Measurements from ENCODE around the gene LYL1.
A peak's percentile ranks its signal among the peaks of the same experiment; 100 is the strongest.

Gene LYL1

GRCh38 chr19:13094771-13095392 is 7.8 kb downstream of the LYL1 start:
- DNase-seq (ENCODE audit: low read depth in 2 of 2, low spot score in 1 of 2), result no peak

DNA sequence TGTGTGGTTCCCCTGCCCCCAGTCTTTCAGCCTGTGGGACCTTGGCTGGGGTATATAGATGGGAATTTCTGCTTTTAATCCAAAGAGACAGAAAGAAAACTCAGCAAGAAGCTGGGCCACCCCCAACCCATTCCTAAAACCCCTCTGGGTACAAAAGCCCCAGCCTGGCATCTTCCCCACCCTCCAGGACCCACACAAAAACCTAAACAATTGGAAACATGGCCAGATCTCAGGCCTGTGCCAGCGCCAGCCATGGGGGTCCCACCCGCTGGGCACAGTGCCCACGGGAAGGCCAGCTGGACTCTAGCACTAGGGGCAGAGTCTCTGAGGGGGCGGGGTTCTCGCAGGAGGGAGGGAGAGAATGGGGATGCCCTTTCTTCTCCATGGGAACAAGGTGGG is 8.6 kb downstream of the LYL1 start:
- no peak for DNase-seq (ENCODE audit: low read depth in 2 of 2, low spot score in 1 of 2)

- DNase-seq (ENCODE audit: low read depth in 2 of 2, low spot score in 1 of 2), result peak; percentile 61 to 66
Measured at GRCh38 chr19:13093407-13094105, 9.1 kb downstream of the LYL1 start.

DNA sequence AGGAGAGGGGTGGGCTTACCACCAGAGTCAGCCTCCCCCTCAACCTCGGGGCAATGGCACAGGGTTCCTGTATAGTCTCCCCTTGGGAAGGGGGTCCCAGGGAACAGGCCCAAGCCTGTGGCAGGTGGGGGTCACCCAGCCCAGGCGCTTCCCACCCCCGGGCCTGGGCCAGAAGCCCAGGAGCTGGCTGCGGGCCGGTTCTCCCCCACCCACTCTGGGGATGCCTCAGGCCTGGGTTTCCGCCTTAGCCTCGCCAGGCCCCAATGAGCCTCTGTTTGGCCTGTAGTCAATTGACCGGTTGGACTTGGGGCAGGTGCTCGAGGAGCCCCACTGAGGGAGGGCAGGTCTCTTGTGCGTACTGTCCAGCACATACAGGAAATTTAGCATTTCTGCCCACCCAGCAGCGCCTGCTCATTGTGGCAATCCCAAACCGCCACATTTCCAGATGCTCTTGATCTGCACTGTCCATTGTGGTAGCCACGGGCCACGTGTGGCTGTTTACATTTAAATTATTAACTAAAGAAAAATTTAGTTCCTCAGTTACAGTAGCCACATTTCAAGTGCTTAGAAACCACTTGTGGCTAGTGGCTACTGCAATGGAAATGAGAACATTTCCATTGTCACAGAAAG is 9.9 kb downstream of the LYL1 start:
- no peak for DNase-seq (ENCODE audit: low read depth in 2 of 2, low spot score in 1 of 2)

DNA sequence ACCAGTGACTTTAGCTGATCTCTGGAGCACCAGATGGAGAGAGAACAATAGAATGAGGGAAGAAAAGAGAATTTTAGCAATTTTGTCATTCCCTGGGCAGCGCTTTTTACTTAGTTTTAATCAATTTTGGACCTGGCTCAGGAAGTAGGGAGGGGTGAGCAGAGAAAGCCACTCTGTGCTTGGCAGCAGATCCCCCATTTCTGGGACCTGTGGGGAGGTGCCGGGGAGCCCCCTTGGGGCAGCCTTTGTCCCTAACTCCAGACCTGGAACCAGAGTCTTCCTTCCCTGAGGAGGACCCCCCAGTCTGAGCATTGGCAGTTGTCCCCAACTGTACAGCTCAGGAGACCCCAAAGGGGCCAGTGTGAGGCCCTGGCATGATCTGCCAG is 10.5 kb downstream of the LYL1 start:
- no peak for DNase-seq (ENCODE audit: low read depth in 2 of 2, low spot score in 1 of 2)

- DNase-seq (ENCODE audit: low read depth in 2 of 2, low spot score in 1 of 2), result no peak
Measured at GRCh38 chr19:13091400-13092157, 11.1 kb downstream of the LYL1 start.

- no peak for DNase-seq (ENCODE audit: low read depth in 2 of 2, low spot score in 1 of 2)
Measured at GRCh38 chr19:13090511-13091231, 12.0 kb downstream of the LYL1 start.

DNA sequence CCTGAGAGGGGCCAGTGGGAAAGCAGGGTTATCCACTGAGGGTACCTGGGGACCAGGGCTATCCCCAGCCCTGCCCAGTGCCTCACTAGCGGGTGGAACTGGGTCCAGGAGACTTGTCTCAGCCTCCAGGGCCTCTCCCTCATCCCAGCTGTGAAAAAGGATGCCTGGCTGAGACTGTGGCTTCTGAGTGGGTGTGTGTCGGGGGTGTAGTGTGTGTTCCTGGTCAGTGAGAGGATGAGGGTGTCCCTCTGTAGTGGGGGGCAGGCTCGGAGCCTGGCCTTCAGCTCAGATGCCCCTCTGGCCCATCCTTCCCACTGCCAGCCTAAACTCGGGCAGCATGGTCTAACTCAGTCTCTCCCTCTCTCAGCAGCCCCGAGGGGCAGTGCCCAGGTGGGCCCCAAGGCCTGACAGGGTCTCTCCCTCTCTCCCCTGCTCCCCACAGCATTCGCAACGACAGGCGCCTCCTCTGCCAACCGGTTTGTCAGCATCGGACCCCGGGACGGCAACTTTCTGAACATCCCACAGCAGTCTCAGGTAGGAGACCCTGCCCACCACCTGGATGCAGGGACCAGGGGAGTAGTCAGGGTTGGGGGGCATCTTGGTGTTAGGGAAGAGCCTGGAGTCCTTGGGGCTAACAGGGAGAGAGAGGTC is 12.7 kb downstream of the LYL1 start:
- DNase-seq (ENCODE audit: low read depth in 2 of 2, low spot score in 1 of 2), result no peak

DNA sequence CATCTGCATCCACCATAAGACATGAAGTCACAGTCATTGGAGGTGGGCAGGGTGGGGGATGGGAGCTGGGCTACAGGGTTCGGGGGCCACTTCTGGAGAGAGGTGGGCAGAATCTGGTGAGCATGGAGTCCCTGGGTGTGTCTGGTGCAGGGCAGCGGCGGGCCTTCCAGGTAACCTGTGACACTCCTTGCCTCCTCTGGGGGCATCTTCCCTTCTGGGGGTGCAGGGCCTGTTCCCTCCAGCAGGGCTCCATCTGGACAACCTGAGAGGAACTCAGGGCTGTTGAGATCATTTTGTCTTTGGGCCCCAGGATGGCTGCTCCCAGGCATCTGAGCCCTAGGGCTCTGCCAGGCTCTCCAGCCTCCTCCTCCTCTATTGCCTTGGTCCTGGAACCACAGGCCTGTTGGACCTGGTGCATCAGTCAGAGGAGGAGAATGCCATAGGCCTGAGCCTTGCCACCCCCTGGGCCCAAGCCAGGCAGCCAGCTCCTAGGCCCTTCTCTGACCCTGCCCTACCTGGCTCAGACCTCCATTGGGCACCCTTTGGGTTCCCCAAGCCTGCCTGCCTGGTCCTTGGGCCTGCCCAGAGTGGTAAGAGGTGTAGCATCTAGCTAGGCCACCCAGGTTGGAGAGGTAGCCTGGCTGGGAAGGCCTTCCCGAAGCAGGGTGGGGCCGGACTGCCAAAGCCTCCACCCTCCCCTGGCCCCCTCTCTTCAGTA is 13.4 kb downstream of the LYL1 start:
- DNase-seq (ENCODE audit: low read depth in 2 of 2, low spot score in 1 of 2), result no peak

DNA sequence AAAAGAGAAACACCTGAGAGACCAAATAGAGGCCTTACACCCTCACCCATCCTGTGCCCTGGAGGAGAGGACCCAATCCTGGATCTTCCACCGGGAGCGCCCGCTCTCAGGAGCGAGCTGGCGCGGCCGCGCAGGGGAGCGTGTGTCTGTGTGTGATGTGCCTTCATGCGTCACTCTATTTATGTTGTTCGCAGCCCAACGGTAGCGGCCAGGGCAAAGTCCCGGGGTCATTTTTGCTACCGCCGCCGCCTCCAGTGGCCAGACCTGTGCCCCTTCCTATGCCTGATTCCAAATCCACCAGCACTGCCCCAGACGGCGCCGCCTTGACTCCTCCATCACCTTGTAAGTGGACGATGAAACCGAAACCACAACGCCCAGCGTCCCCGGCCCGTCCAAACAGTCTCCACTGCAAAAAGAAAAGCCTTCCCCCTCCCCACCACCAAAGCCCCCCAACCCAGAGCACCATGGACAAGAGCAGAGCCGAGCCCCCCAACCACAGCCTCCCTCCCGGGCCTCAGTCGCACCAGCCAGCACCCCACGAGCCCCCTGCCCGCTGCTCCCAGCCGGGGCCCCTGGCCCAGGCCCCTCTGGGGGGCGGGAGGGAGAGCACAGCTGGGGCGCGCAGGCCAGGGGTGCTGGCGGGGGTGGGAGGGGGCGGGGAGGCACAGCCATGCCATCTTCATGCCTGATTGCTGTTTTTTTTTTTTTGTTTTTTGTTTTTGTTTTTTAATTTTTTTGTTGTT is 14.7 kb downstream of the LYL1 start:
- DNase-seq (ENCODE audit: low read depth in 2 of 2, low spot score in 1 of 2), result no peak

DNA sequence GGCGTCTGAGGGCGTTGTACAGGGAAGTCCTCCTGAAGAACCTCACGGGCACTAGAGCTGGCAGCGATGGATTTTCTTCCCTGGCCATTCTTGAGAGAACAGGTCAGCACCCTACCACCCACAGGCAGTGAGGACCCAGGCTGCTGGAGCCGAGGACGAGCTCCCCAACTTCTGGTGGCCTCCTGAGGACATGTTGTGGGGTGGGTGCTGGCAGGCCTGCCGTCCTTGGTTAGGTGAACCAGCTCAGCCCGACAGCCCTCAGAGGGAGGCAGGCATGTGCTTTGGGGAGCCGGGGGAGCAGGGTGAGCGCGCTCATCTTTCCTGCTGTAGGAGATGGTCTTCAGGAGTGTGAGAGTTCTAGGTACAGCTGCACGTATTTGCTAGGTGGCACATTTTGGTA is 15.4 kb downstream of the LYL1 start:
- no peak for DNase-seq (ENCODE audit: low read depth in 2 of 2, low spot score in 1 of 2)

GRCh38 chr19:13086341-13086740 is 16.3 kb downstream of the LYL1 start:
- no peak for DNase-seq (ENCODE audit: low read depth in 2 of 2, low spot score in 1 of 2)

- no peak for DNase-seq (ENCODE audit: low read depth in 2 of 2, low spot score in 1 of 2)
Measured at GRCh38 chr19:13085666-13086065, 17.0 kb downstream of the LYL1 start.

DNA sequence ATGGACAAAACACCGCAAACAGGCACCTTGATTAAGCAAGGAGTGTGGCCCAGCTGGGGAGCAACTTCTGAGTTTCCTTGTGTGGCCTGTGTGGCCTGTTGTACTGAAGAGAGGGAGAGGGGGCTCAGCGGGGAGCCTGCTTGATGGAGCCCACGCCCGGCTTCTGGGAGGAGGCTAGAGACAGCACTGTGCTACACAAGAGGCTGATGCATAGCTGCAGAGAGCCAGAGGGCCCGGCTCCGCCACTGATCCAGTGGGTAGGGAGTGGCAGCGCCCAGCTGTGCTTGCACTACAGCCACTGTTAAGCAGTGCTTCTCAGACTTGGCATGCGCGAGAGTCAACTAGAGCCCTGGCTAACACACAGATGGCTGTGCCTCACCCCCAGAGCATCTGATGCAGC is 19.0 kb downstream of the LYL1 start:
- DNase-seq (ENCODE audit: low read depth in 2 of 2, low spot score in 1 of 2), result no peak

DNA sequence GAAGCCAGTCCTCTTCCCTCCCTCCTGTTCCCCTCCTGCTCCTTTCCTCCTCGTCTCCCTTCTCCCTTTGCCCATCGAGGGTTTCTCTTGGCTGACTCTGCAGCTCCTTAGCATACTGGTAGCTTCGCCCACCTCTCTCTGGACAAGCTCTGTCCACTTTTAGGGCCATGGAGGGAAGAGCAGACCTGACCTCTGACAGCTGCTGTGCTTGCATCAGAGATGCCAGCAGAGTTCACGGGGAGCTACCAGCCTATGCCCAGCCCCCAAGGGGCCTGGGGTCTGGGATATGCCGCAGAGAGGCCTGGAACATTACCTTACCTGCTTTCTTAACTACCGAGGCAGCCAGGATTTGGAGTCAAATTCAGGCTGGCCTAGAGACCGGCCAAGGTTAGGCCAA is 19.7 kb downstream of the LYL1 start:
- DNase-seq (ENCODE audit: low read depth in 2 of 2, low spot score in 1 of 2), result no peak

- DNase-seq (ENCODE audit: low read depth in 2 of 2, low spot score in 1 of 2), result no peak
Measured at GRCh38 chr19:13082192-13083007, 20.3 kb downstream of the LYL1 start.

- DNase-seq (ENCODE audit: low read depth in 2 of 2, low spot score in 1 of 2), result no peak
Measured at GRCh38 chr19:13079542-13079986, 23.1 kb downstream of the LYL1 start.

DNA sequence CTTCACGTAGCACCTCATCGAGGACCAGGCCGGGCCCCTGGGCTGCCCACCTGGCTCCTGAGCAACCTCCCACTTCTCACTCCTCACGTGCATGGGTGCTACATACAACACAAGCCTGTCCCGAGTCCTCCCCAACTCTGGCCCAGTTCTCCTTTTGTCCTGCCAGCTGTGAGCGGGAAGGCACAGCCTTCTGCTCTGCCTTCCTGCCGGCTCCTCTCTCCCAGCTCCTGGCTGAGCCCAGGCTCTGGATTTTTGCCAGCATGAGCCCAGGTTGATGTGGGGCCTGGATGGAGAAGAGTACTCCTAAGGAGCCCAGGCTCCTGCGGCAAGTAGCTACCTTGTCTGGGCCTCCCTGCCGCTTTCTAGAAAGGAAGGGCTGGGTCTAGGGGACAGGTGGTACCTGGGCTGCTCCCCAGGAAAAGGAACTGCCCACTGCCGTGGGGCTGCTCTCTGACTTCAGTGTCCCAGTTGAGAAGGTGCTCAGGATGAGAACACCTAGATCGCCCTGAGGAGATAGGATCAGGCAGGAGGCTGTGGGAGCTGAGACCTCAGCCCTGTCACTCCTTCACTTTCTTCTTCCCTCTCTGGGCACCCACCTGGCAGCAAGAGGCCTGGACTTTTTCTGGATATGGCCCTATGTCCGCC is 23.6 kb downstream of the LYL1 start:
- no peak for DNase-seq (ENCODE audit: low read depth in 2 of 2, low spot score in 1 of 2)

All from stimulated activated CD8-positive, alpha-beta memory T cell treated with anti-CD3 and anti-CD28 coated beads, Interleukin-4, amount 100 ng/mL, for 4 hours (primary cell).